Body of pancreas (tissue), 4 donors: ENCODE results near the gene CELF5. TPM values are rescaled to one million over a fixed set of nuclear protein-coding genes. Genes with fewer than 3 reads are reported as not detected.

Experiments
- ATAC-seq: fragments of 150-250 bp; one replicate; pipeline ENCODE4 v1.9.1; 2016
- DNase-seq, 4 donors: peaks; one replicate each; pipeline ENCODE4 v3.0.0-alpha.2; 2019
- H3K27ac ChIP-seq, 4 donors: fragments of 200-600 bp; sonication (generic); 1 replicate in 3 of 4; 2 replicates in 1 of 4; pipeline versions ENCODE4 v1.5.1 to v1.6.1; 2016 to 2019; ENCODE audit warnings: mild to moderate bottlenecking in 1 of 4, mixed read lengths in 1 of 4, moderate library complexity in 1 of 4
- H3K27me3 ChIP-seq, 2 donors: fragments of 200-600 bp; sonication (generic); one replicate each; pipeline ENCODE4 v1.6.0; 2016; ENCODE audit warnings: mild to moderate bottlenecking in 1 of 2
- H3K36me3 ChIP-seq, 2 donors: fragments of 200-600 bp; sonication (generic); replicated peaks in 1 of 2; 2 replicates each; pipeline ENCODE4 v1.5.1; 2016; ENCODE audit warnings: low read depth in 2 of 2; ENCODE audit not compliant: insufficient read depth in 1 of 2
- H3K4me1 ChIP-seq: fragments of 200-600 bp; sonication (generic); one replicate; pipeline ENCODE4 v1.6.0; 2016
- H3K4me3 ChIP-seq, 2 donors: fragments of 200-600 bp; sonication (generic); 1 replicate in 1 of 2; 2 replicates in 1 of 2; pipeline ENCODE4 v1.5.1; 2016 to 2019
- H3K9me3 ChIP-seq, 3 donors: fragments of 200-600 bp; sonication (generic); 1 replicate in 2 of 3; 2 replicates in 1 of 3; pipeline ENCODE4 v1.5.1; 2016
- CTCF ChIP-seq, 7 experiments: fragments of 450-650 bp in 4 of 7; fragments of 200-600 bp in 3 of 7; sonication (generic) in 3 of 7; IDR thresholded peaks; one replicate each; pipeline ENCODE4 v1.5.1; 2016 to 2019; ENCODE audit warnings: antibody characterized with exemption in 7 of 7
- POLR2A ChIP-seq, 3 donors: fragments of 450-650 bp; IDR thresholded peaks; one replicate each; pipeline ENCODE4 v1.6.1; 2016; ENCODE audit warnings: antibody characterized with exemption in 3 of 3, mild to moderate bottlenecking in 2 of 3
- WGBS, 2 donors: methylation state at CpG; one replicate each; pipeline ENCODE4 v1.1.5; 2017; 5-methylcytosine and 5-hydroxymethylcytosine counted together
- intact Hi-C: fragments of 100-400 bp; cut with DNase I; formaldehyde crosslinking; loops from one replicate; pipeline ENCODE4 v1.15.1; 2023
- total RNA-seq, 2 donors: library from RNA; depleted of rRNA; stranded (reverse); fragments of >200 nt; gene quantifications; one replicate each; pipeline ENCODE4 v1.1.0, GENCODE V29; 2016

CELF5 gene
- total RNA-seq, 2 donors from 2014 or later, result 0.33 TPM; not detected in 1

- Histone ChIP-seq H3K4me1 (peaks cover 7% of the 10 kb centered on the region), H3K27ac (no peak overlapping the region), H3K36me3 (no peaks in the 10 kb centered on the region), H3K27me3 (no peaks in the 10 kb centered on the region), H3K9me3 (no peaks in the 10 kb centered on the region), H3K4me3 (no peak overlapping the region)
- ATAC-seq (no peak), DNase-seq (no peak)
- intact Hi-C loops, result no loop called here
- TF ChIP-seq CTCF (IDR thresholded peaks at IDR 0.05), result no peak
- TF ChIP-seq POLR2A (IDR thresholded peaks at IDR 0.05), result no peak
- WGBS, 2 donors, result 72 to 74% methylated on average over 5 of the region's 5 CpGs
These were observed 54.3 kb downstream of the CELF5 start for GRCh38 chr19:3278749-3279148.

GRCh38 chr19:3279306-3279705 lies 54.8 kb downstream of the CELF5 start:
- Histone ChIP-seq H3K27me3 (no peaks in the 10 kb centered on the region), H3K27ac (no peak overlapping the region), H3K4me3 (no peak overlapping the region), H3K4me1 (peaks cover 10% of the 10 kb centered on the region), H3K9me3 (no peaks in the 10 kb centered on the region), H3K36me3 (no peaks in the 10 kb centered on the region)
- intact Hi-C loops, result no loop called here
- ATAC-seq (no peak), DNase-seq (no peak)
- WGBS, 2 donors, result 72 to 77% methylated on average over 5 to 7 of the region's 7 CpGs
- TF ChIP-seq POLR2A (IDR thresholded peaks at IDR 0.05) (no peak), CTCF (IDR thresholded peaks at IDR 0.05) (no peak)

GRCh38 chr19:3281026-3281425 lies 56.6 kb downstream of the CELF5 start:
- Histone ChIP-seq H3K4me1 (peaks cover 13% of the 10 kb centered on the region), H3K9me3 (no peaks in the 10 kb centered on the region), H3K4me3 (no peak overlapping the region), H3K36me3 (no peaks in the 10 kb centered on the region), H3K27me3 (no peaks in the 10 kb centered on the region), H3K27ac (no peak overlapping the region)
- TF ChIP-seq CTCF (IDR thresholded peaks at IDR 0.05), result no peak
- no peak for TF ChIP-seq POLR2A (IDR thresholded peaks at IDR 0.05)
- DNase-seq (no peak), ATAC-seq (no peak)
- intact Hi-C loops, result no loop called here
- WGBS, 2 donors, result 85 to 93% methylated on average over 10 to 14 of the region's 21 CpGs

GRCh38 chr19:3282155-3282554 lies 57.7 kb downstream of the CELF5 start:
- Histone ChIP-seq H3K27ac (no peak overlapping the region), H3K9me3 (no peaks in the 10 kb centered on the region), H3K36me3 (no peaks in the 10 kb centered on the region), H3K27me3 (no peaks in the 10 kb centered on the region), H3K4me3 (no peak overlapping the region), H3K4me1 (peaks cover 13% of the 10 kb centered on the region)
- intact Hi-C loops, result no loop called here
- 48 to 73% methylated on average over 3 to 14 of the region's 14 CpGs for WGBS, 2 donors
- ATAC-seq (no peak), DNase-seq (no peak)
- TF ChIP-seq POLR2A (IDR thresholded peaks at IDR 0.05), result no peak
- TF ChIP-seq CTCF (IDR thresholded peaks at IDR 0.05), result no peak

- WGBS, 2 donors, result 60 to 62% methylated on average over 6 of the region's 6 CpGs
- Histone ChIP-seq H3K4me3 (no peak overlapping the region), H3K27me3 (no peaks in the 10 kb centered on the region), H3K9me3 (no peaks in the 10 kb centered on the region), H3K4me1 (peaks cover 13% of the 10 kb centered on the region), H3K36me3 (no peaks in the 10 kb centered on the region), H3K27ac (no peak overlapping the region)
- DNase-seq (no peak), ATAC-seq (no peak)
- TF ChIP-seq POLR2A (IDR thresholded peaks at IDR 0.05), result no peak
- TF ChIP-seq CTCF (IDR thresholded peaks at IDR 0.05), result no peak
- intact Hi-C loops, result no loop called here
These were observed 58.1 kb downstream of the CELF5 start for GRCh38 chr19:3282564-3282963.
